HepG2 (cell line): ENCODE measurements around the gene HYAL1. TPM values are rescaled to one million over a fixed set of nuclear protein-coding genes. Genes with fewer than 3 reads are reported as not detected.

Experiments used
- DMAP1 ChIP-seq: IDR thresholded peaks from 2 replicates; pipeline ENCODE4 v1.6.1; 2016
- FOSL1 ChIP-seq: sonication (generic); formaldehyde crosslinking; IDR thresholded peaks from 2 replicates; pipeline ENCODE4 v1.9.0; 2021; ENCODE audit warnings: missing genetic modification reagents, borderline replicate concordance
- HCFC1 ChIP-seq: fragments of 150-350 bp; IDR thresholded peaks from 2 replicates; pipeline ENCODE4 v1.6.1; 2014; ENCODE audit warnings: low read depth, low read length
- HDAC1 ChIP-seq: sonication (generic); formaldehyde crosslinking; IDR thresholded peaks from 2 replicates; pipeline ENCODE4 v1.5.1; 2020; ENCODE audit warnings: mild to moderate bottlenecking, missing genetic modification reagents
- HNRNPL ChIP-seq: fragments of 200-400 bp; formaldehyde crosslinking; IDR thresholded peaks from 2 replicates; pipeline ENCODE4 v1.6.1; 2017; ENCODE audit warnings: mild to moderate bottlenecking, low read depth, low read length
- KAT2B ChIP-seq: fragments of 150-350 bp; IDR thresholded peaks from 2 replicates; pipeline ENCODE4 v1.6.1; 2014; ENCODE audit warnings: low read depth, low read length, borderline replicate concordance
- KLF13 ChIP-seq: sonication (generic); formaldehyde crosslinking; IDR thresholded peaks from 2 replicates; pipeline ENCODE4 v1.4.0; 2020; ENCODE audit warnings: mild to moderate bottlenecking, missing genetic modification reagents
- MTA1 ChIP-seq: sonication (generic); formaldehyde crosslinking; IDR thresholded peaks from 2 replicates; pipeline ENCODE4 v1.4.0; 2020; ENCODE audit warnings: missing genetic modification reagents, mild to moderate bottlenecking, borderline replicate concordance
- PAF1 ChIP-seq: IDR thresholded peaks from 2 replicates; pipeline ENCODE4 v1.6.1; 2016; ENCODE audit warnings: missing genetic modification reagents, missing compliant biosample characterization
- RBFOX2 ChIP-seq: fragments of 200-400 bp; formaldehyde crosslinking; IDR thresholded peaks from 2 replicates; pipeline ENCODE4 v1.6.1; 2017; ENCODE audit warnings: low read depth, mild to moderate bottlenecking, low read length
- RFX1 ChIP-seq: fragments of 450-650 bp; IDR thresholded peaks from 2 replicates; pipeline ENCODE4 v1.6.1; 2017
- SMARCC2 ChIP-seq: fragments of 450-650 bp; IDR thresholded peaks from 2 replicates; pipeline ENCODE4 v1.6.1; 2017; ENCODE audit warnings: antibody characterized with exemption, mild to moderate bottlenecking
- THAP11 ChIP-seq: IDR thresholded peaks from 2 replicates; pipeline ENCODE4 v1.6.1; 2016; ENCODE audit warnings: missing biosample characterization, missing genetic modification reagents
- ZFP37 ChIP-seq: sonication (generic); formaldehyde crosslinking; IDR thresholded peaks from 2 replicates; pipeline ENCODE4 v1.4.0; 2020; ENCODE audit warnings: missing genetic modification reagents, borderline replicate concordance
- ZNF557 ChIP-seq: sonication (generic); formaldehyde crosslinking; IDR thresholded peaks from 2 replicates; pipeline ENCODE4 v1.4.0; 2020; ENCODE audit warnings: missing genetic modification reagents
- ZSCAN12 ChIP-seq: sonication (generic); formaldehyde crosslinking; IDR thresholded peaks from 2 replicates; pipeline ENCODE4 v1.9.0; 2021; ENCODE audit warnings: mild to moderate bottlenecking, missing genetic modification reagents
- ZSCAN25 ChIP-seq: sonication (generic); formaldehyde crosslinking; IDR thresholded peaks from 2 replicates; pipeline ENCODE4 v1.8.0; 2022; ENCODE audit warnings: mild to moderate bottlenecking, missing genetic modification reagents
- ZSCAN31 ChIP-seq: sonication (generic); formaldehyde crosslinking; IDR thresholded peaks from 2 replicates; pipeline ENCODE4 v1.5.0; 2020; ENCODE audit warnings: low read depth, mild to moderate bottlenecking, missing genetic modification reagents
- polyA plus RNA-seq, 8 experiments: library from polyadenylated mRNA; depleted of rRNA in 3 of 8; stranded (reverse) in 7 of 8; unstranded in 1 of 8; fragments of >200 nt; fragmentation: Illumina TruSeq in 4 of 8; extraction: Trizol in 4 of 8; gene quantifications; 2 replicates each; pipeline versions ENCODE4 v1.2.1 to v1.2.3, GENCODE V29; 2011 to 2016; ENCODE audit warnings: low read depth in 4 of 8, missing spikeins in 1 of 8, mixed read lengths in 1 of 8; ENCODE audit not compliant: insufficient read depth in 1 of 8
- total RNA-seq, 5 experiments: library from RNA; depleted of rRNA; stranded (reverse); fragments of >200 nt; fragmentation: Illumina TruSeq; extraction: Trizol; gene quantifications; 2 replicates each; pipeline ENCODE4 v1.2.3, GENCODE V29; 2016; ENCODE audit warnings: low read depth in 1 of 5
- TF ChIP-seq, protein P1 (sequence below): IDR thresholded peaks from 2 replicates; pipeline ENCODE4 v1.6.1; 2016; ENCODE audit warnings: low read depth
- TF ChIP-seq, protein P2 (sequence below): sonication (generic); formaldehyde crosslinking; IDR thresholded peaks from 2 replicates; pipeline ENCODE4 v1.8.0; 2022; ENCODE audit warnings: mild to moderate bottlenecking, missing genetic modification reagents, moderate library complexity
- TF ChIP-seq, protein P3 (sequence below): IDR thresholded peaks from 2 replicates; pipeline ENCODE4 v1.6.1; 2016; ENCODE audit warnings: missing compliant biosample characterization, missing genetic modification reagents, borderline replicate concordance
- TF ChIP-seq, protein P4 (sequence below): sonication (generic); formaldehyde crosslinking; IDR thresholded peaks from 2 replicates; pipeline ENCODE4 v1.4.0; 2020; ENCODE audit warnings: missing genetic modification reagents, mild to moderate bottlenecking, borderline replicate concordance
- TF ChIP-seq, protein P5 (sequence below): sonication (generic); formaldehyde crosslinking; IDR thresholded peaks from 2 replicates; pipeline ENCODE4 v1.8.0; 2023; ENCODE audit warnings: mild to moderate bottlenecking, missing genetic modification reagents

The HYAL1 gene
- total and polyA plus RNA-seq, 2 of the 13 experiments (the other 11 are each of a cell fraction or from before 2014, with no cell fraction given): 76.5 to 193 TPM

DNA sequence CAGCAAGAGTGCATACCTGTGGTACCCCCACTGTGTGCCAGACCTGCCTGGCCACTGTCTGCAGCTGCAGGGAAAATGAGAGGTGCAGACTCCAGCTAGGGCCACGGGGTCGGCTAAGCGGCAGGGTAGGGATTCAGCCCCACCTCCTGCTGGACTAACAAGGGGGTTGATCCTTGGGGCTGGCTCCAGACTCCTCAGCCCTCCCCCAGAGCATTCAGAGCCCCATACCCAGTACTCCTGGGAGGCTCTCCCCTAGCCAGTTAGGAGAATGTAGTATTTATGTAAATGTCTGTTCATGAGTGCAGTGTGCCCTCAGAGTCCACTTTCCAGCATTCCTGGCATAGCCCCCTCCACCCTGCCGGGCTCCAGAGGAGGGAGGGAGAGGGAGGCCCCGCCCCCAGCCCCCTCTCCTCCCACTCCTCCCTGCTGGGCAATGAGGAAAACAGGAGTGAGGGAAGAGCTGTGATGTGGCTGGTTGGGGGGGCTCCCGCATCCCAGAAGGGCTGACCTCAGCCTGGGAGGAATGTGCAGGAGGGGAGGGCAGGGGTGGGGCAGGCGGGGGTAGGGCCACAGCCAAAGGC lies 38.9 kb downstream of the HYAL1 start (continued):
- TF ChIP-seq ZSCAN12 (no peak), FOSL1 (CRISPR knock-in tag) (no peak), HNRNPL (peak; percentile 72; the same call in 1 of the 2 replicates), RFX1 (no peak), THAP11 (CRISPR knock-in tag) (peak; percentile 42; the same call in 1 of the 2 replicates), ZNF557 (CRISPR knock-in tag) (0 out of 2 replicates have a peak, but pooled peaks have one; percentile 10), DMAP1 (CRISPR knock-in tag) (peak; percentile 51; the same call in 1 of the 2 replicates), ZFP37 (CRISPR knock-in tag) (no peak), PAF1 (CRISPR knock-in tag) (no peak), HCFC1 (no peak), KAT2B (no peak), RBFOX2 (peak; percentile 10; the same call in 1 of the 2 replicates), SMARCC2 (no peak), MTA1 (peak; percentile 83; the same call in 1 of the 2 replicates), ZSCAN25 (peak; percentile 96), KLF13 (CRISPR knock-in tag) (no peak), HDAC1 (CRISPR knock-in tag) (peak; percentile 49; the same call in 1 of the 2 replicates), ZSCAN31 (CRISPR knock-in tag) (0 out of 2 replicates have a peak, but pooled peaks have one; percentile 24)
- TF ChIP-seq, protein P1, sequence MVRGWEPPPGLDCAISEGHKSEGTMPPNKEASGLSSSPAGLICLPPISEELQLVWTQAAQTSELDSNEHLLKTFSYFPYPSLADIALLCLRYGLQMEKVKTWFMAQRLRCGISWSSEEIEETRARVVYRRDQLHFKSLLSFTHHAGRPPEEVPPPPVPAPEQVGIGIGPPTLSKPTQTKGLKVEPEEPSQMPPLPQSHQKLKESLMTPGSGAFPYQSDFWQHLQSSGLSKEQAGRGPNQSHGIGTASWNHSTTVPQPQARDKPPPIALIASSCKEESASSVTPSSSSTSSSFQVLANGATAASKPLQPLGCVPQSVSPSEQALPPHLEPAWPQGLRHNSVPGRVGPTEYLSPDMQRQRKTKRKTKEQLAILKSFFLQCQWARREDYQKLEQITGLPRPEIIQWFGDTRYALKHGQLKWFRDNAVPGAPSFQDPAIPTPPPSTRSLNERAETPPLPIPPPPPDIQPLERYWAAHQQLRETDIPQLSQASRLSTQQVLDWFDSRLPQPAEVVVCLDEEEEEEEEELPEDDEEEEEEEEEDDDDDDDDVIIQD (CRISPR knock-in tag): peak; percentile 37; the same call in 1 of the 2 replicates
- TF ChIP-seq, protein P2, sequence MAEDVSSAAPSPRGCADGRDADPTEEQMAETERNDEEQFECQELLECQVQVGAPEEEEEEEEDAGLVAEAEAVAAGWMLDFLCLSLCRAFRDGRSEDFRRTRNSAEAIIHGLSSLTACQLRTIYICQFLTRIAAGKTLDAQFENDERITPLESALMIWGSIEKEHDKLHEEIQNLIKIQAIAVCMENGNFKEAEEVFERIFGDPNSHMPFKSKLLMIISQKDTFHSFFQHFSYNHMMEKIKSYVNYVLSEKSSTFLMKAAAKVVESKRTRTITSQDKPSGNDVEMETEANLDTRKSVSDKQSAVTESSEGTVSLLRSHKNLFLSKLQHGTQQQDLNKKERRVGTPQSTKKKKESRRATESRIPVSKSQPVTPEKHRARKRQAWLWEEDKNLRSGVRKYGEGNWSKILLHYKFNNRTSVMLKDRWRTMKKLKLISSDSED (CRISPR knock-in tag): no peak
- TF ChIP-seq, protein P3, sequence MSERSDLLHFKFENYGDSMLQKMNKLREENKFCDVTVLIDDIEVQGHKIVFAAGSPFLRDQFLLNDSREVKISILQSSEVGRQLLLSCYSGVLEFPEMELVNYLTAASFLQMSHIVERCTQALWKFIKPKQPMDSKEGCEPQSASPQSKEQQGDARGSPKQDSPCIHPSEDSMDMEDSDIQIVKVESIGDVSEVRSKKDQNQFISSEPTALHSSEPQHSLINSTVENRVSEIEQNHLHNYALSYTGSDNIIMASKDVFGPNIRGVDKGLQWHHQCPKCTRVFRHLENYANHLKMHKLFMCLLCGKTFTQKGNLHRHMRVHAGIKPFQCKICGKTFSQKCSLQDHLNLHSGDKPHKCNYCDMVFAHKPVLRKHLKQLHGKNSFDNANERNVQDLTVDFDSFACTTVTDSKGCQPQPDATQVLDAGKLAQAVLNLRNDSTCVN: no peak
- TF ChIP-seq, protein P4, sequence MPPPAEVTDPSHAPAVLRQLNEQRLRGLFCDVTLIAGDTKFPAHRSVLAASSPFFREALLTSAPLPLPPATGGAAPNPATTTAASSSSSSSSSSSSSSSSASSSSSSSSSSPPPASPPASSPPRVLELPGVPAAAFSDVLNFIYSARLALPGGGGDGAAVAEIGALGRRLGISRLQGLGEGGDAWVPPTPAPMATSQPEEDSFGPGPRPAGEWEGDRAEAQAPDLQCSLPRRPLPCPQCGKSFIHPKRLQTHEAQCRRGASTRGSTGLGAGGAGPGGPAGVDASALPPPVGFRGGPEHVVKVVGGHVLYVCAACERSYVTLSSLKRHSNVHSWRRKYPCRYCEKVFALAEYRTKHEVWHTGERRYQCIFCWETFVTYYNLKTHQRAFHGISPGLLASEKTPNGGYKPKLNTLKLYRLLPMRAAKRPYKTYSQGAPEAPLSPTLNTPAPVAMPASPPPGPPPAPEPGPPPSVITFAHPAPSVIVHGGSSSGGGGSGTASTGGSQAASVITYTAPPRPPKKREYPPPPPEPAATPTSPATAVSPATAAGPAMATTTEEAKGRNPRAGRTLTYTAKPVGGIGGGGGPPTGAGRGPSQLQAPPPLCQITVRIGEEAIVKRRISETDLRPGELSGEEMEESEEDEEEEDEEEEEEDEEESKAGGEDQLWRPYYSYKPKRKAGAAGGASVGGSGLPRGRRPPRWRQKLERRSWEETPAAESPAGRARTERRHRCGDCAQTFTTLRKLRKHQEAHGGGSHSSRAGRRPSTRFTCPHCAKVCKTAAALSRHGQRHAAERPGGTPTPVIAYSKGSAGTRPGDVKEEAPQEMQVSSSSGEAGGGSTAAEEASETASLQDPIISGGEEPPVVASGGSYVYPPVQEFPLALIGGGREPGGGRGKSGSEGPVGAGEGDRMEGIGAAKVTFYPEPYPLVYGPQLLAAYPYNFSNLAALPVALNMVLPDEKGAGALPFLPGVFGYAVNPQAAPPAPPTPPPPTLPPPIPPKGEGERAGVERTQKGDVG (CRISPR knock-in tag): 0 out of 2 replicates have a peak, but pooled peaks have one; percentile 34
- TF ChIP-seq, protein P5, sequence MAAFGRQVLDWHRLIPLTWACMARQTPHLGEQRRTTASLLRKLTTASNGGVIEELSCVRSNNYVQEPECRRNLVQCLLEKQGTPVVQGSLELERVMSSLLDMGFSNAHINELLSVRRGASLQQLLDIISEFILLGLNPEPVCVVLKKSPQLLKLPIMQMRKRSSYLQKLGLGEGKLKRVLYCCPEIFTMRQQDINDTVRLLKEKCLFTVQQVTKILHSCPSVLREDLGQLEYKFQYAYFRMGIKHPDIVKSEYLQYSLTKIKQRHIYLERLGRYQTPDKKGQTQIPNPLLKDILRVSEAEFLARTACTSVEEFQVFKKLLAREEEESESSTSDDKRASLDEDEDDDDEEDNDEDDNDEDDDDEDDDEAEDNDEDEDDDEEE (CRISPR knock-in tag): 0 out of 2 replicates have a peak, but pooled peaks have one; percentile 8
